BLaER1 treated with 17β-estradiol and CSF1 and Interleukin-3, amounts not matched to agents 10 nM and 100 nM (cell line): Measurements from ENCODE around the gene HS3ST5.

Experiments used
- H3K27ac ChIP-seq, 11 experiments: shearing (Covaris generic); formaldehyde crosslinking; 2 replicates each; pipeline ENCODE4 v1.8.1; 2022
- H3K27me3 ChIP-seq, 11 experiments: shearing (Covaris generic); formaldehyde crosslinking; 2 replicates each; pipeline ENCODE4 v1.8.1; 2022
- H3K36me3 ChIP-seq, 11 experiments: shearing (Covaris generic); formaldehyde crosslinking; 2 replicates each; pipeline ENCODE4 v1.8.1; 2022
- H3K4me1 ChIP-seq, 10 experiments: shearing (Covaris generic); formaldehyde crosslinking; 2 replicates each; pipeline ENCODE4 v1.8.1; 2022
- H3K4me2 ChIP-seq, 11 experiments: shearing (Covaris generic); formaldehyde crosslinking; 2 replicates each; pipeline ENCODE4 v1.8.1; 2022
- H3K4me3 ChIP-seq, 10 experiments: shearing (Covaris generic); formaldehyde crosslinking; 2 replicates each; pipeline ENCODE4 v1.8.1; 2022
- H3K9ac ChIP-seq, 11 experiments: shearing (Covaris generic); formaldehyde crosslinking; 2 replicates each; pipeline ENCODE4 v1.8.1; 2022
- H3K9me3 ChIP-seq, 11 experiments: shearing (Covaris generic); formaldehyde crosslinking; replicated peaks in 1 of 11; 2 replicates each; pipeline ENCODE4 v1.8.1; 2022
- H4K20me1 ChIP-seq, 11 experiments: shearing (Covaris generic); formaldehyde crosslinking; 2 replicates each; pipeline ENCODE4 v1.8.1; 2022
- Cebpa-rat ChIP-seq, 11 experiments: shearing (Covaris generic); IDR thresholded peaks; 2 replicates each; pipeline ENCODE4 v1.8.1; 2022

The HS3ST5 gene

GRCh38 chr6:114167583-114168576 is 174.9 kb downstream of the HS3ST5 start:
- H3K9ac ChIP-seq, result no peak overlapping the region
- no peaks in the 10 kb centered on the region for H4K20me1 ChIP-seq
- H3K4me3 ChIP-seq, result no peak overlapping the region
- H3K36me3 ChIP-seq, result no peaks in the 10 kb centered on the region
- no peak overlapping the region for H3K4me2 ChIP-seq
- H3K27me3 ChIP-seq, result no peaks in the 10 kb centered on the region
- H3K9me3 ChIP-seq, result no peaks in the 10 kb centered on the region
- no peaks in the 10 kb centered on the region for H3K4me1 ChIP-seq
- no peak for TF ChIP-seq Cebpa-rat (IDR thresholded peaks at IDR 0.05)
- no peak overlapping the region for H3K27ac ChIP-seq

- Histone ChIP-seq H3K9ac (no peak overlapping the region), H3K36me3 (no peaks in the 10 kb centered on the region), H3K4me1 (no peaks in the 10 kb centered on the region), H3K9me3 (no peaks in the 10 kb centered on the region), H3K27ac (no peak overlapping the region), H4K20me1 (no peaks in the 10 kb centered on the region), H3K4me2 (no peak overlapping the region), H3K4me3 (no peak overlapping the region), H3K27me3 (no peaks in the 10 kb centered on the region)
- no peak for TF ChIP-seq Cebpa-rat (IDR thresholded peaks at IDR 0.05)
These were observed 178.6 kb downstream of the HS3ST5 start for GRCh38 chr6:114164207-114164606.

DNA sequence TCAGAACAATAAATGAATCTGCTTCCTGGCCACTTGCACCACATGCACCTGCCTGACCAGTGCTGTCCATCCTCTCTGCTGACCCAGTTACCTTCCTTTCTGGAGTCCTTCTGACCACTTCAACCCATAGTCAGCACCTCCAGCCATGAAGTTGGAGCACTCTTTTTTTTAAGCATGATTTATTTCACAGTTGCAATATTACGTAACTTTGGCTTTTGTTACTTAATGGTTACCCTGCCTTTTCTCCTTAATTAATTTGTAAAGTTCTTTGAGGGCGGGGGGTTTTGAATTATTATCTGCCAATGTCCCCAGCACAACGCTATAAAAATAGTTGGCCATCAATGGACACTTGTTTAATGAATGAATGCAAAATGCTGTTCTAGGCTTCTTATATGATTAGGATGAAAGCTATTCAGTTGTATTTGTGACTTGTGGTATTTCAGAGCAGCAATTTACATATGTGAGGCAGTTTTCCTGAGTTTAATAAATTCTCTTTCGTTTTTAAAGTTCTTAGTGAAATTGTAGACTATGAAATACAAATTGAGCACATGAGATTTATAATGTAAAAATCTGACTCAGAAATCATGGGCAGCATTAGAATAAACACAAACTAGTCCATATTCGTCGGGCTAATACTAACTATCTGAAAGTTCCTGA is 180.0 kb downstream of the HS3ST5 start:
- Histone ChIP-seq H4K20me1 (no peaks in the 10 kb centered on the region), H3K36me3 (no peaks in the 10 kb centered on the region), H3K4me3 (no peak overlapping the region), H3K4me1 (no peaks in the 10 kb centered on the region), H3K27ac (no peak overlapping the region), H3K27me3 (no peaks in the 10 kb centered on the region), H3K4me2 (no peak overlapping the region), H3K9me3 (no peaks in the 10 kb centered on the region), H3K9ac (no peak overlapping the region)
- TF ChIP-seq Cebpa-rat (IDR thresholded peaks at IDR 0.05), result peak in 3 of 11 experiments; percentile 18 to 27 (median 20); a peak in 2 of 22 replicates

- H3K9ac ChIP-seq, result no peak overlapping the region
- no peak overlapping the region for H3K4me2 ChIP-seq
- H3K27ac ChIP-seq, result no peak overlapping the region
- H3K9me3 ChIP-seq, result no peaks in the 10 kb centered on the region
- no peaks in the 10 kb centered on the region for H4K20me1 ChIP-seq
- H3K4me3 ChIP-seq, result no peak overlapping the region
- no peaks in the 10 kb centered on the region for H3K27me3 ChIP-seq
- H3K36me3 ChIP-seq, result no peaks in the 10 kb centered on the region
- H3K4me1 ChIP-seq, result no peaks in the 10 kb centered on the region
- TF ChIP-seq Cebpa-rat (IDR thresholded peaks at IDR 0.05), result no peak
These were observed 181.9 kb downstream of the HS3ST5 start for GRCh38 chr6:114160881-114161280.

DNA sequence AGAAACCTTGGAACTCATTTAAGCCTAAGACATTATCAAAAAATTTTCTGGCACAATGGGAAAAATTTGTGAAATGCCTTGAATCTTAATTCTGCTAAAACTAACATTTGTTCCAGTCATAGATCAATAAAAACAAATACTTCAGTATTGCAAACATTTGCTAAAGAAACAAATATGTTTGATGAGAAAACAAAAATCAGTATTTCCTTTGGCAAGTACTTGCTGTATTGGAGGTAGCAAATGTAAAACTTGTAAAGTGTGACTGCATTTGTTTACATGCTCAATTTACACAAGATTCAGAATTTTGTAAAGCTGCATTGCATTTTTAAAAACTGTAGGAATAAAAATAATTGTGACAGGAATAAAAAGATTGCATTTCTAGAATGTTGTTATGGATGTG is 183.1 kb downstream of the HS3ST5 start:
- Histone ChIP-seq H3K4me3 (no peak overlapping the region), H3K27ac (no peak overlapping the region), H3K36me3 (no peaks in the 10 kb centered on the region), H3K4me2 (no peak overlapping the region), H3K9ac (no peak overlapping the region), H3K27me3 (no peaks in the 10 kb centered on the region), H3K9me3 (no peaks in the 10 kb centered on the region), H4K20me1 (no peaks in the 10 kb centered on the region), H3K4me1 (peaks cover 0 to 2% (median 1%) of the 10 kb centered on the region in 10 experiments; a peak in 7 of 20 replicates)
- TF ChIP-seq Cebpa-rat (IDR thresholded peaks at IDR 0.05), result no peak

DNA sequence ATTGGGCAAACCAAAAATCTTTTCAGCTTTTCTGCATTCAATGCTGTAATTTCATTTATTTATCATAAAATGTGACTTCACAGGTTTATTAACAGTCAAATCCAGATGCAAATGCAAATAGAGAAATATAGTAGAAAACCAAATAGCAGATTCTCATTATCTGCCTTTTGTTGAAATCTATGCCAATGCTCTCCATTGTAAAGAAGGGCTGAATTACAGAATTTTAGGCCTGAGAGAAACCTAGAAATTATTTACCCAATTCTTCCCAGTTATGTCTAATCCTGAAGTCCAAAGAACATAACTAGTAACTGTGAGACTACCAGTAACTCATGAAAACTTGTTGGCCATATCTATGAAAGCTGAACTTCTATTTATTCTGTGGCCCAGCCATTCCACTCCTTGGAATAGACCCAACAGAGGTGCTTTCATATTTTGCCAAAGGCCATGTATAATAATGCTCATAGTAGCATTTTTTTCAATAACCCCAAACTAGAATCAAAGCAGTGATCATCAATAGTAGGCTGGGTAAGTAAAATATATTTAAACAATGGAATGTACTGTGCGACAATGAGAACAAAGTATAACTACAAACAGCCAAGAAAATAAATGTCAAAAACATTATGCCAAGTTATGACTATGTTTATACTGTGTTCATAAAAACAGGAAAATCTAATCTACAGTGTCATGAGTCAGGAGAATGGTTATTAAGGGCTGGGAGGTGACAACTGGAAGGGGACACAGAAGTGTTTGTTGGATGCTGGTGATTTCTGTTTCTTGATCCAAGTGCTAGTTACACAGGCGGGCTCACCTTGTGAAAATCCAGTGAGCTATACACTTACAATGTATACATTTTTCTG is 183.8 kb downstream of the HS3ST5 start:
- TF ChIP-seq Cebpa-rat (IDR thresholded peaks at IDR 0.05), result no peak

GRCh38 chr6:114158411-114158810 is 184.4 kb downstream of the HS3ST5 start:
- no peak for TF ChIP-seq Cebpa-rat (IDR thresholded peaks at IDR 0.05)
- H3K9ac ChIP-seq, result no peak overlapping the region
- no peaks in the 10 kb centered on the region for H4K20me1 ChIP-seq
- no peak overlapping the region for H3K4me2 ChIP-seq
- no peaks in the 10 kb centered on the region for H3K9me3 ChIP-seq
- no peak overlapping the region for H3K27ac ChIP-seq
- H3K4me3 ChIP-seq, result no peak overlapping the region
- H3K27me3 ChIP-seq, result no peaks in the 10 kb centered on the region
- H3K4me1 ChIP-seq, result peaks cover 0 to 8% (median 5%) of the 10 kb centered on the region in 10 experiments; a peak in 7 of 20 replicates
- H3K36me3 ChIP-seq, result no peaks in the 10 kb centered on the region

More for the DNA sequence above, 183.8 kb downstream of the HS3ST5 start:
- no peaks in the 10 kb centered on the region for H3K9me3 ChIP-seq
- no peaks in the 10 kb centered on the region for H4K20me1 ChIP-seq
- H3K4me1 ChIP-seq, result peaks cover 0 to 8% (median 5%) of the 10 kb centered on the region in 10 experiments; a peak in 7 of 20 replicates
- H3K9ac ChIP-seq, result no peak overlapping the region
- no peaks in the 10 kb centered on the region for H3K27me3 ChIP-seq
- no peak overlapping the region for H3K27ac ChIP-seq
- H3K4me3 ChIP-seq, result no peak overlapping the region
- no peaks in the 10 kb centered on the region for H3K36me3 ChIP-seq
- no peak overlapping the region for H3K4me2 ChIP-seq

DNA sequence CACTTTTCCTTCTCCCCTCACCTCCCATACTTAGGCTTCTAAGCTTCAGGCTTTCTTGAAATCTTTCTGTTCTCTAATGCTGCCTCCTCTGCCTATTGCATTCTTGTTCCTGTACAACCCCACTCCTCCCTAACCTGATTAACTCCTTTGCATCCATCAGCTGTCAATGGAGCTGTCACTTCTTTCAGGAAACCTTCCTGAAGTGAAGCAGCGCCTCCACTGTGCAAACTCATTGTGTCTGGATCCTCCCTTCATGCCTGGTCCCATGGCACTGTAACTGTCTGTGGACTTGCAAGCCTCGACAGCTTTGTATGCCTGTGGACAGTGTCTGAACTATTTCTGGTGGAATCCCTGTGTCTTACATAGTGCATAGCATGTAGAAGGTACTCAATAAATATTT is 185.0 kb downstream of the HS3ST5 start:
- no peak for TF ChIP-seq Cebpa-rat (IDR thresholded peaks at IDR 0.05)
- H3K36me3 ChIP-seq, result no peaks in the 10 kb centered on the region
- H3K4me1 ChIP-seq, result peaks cover 0 to 8% (median 5%) of the 10 kb centered on the region in 10 experiments; a peak in 7 of 20 replicates
- H3K27ac ChIP-seq, result no peak overlapping the region
- H3K27me3 ChIP-seq, result no peaks in the 10 kb centered on the region
- no peaks in the 10 kb centered on the region for H4K20me1 ChIP-seq
- H3K9ac ChIP-seq, result no peak overlapping the region
- H3K4me2 ChIP-seq, result no peak overlapping the region
- no peak overlapping the region for H3K4me3 ChIP-seq
- H3K9me3 ChIP-seq, result no peaks in the 10 kb centered on the region

DNA sequence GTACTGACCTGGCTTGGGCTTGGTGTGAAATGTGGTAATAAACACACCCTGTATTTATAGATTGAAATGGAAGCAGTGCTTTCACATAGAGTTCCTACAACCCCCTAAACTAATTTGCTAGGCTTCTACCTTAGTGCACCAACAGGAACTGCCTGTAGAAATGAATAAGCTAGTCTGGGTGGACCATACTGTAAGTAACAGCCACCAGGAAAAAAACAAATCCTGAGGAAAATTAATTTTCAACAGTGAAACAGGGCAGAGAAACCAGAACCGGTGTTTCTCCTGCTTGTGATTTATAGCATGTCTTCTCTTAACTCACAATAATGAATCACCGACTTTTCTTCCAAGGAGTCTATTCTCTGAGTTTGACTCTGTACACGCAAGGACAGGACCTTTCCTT is 187.1 kb downstream of the HS3ST5 start:
- H3K4me2 ChIP-seq, result no peak overlapping the region

More for the DNA sequence above, 187.1 kb downstream of the HS3ST5 start:
- H3K9me3 ChIP-seq, result no peaks in the 10 kb centered on the region
- H3K4me3 ChIP-seq, result no peak overlapping the region
- H3K27me3 ChIP-seq, result no peaks in the 10 kb centered on the region
- peaks cover 0 to 8% (median 5%) of the 10 kb centered on the region in 10 experiments; a peak in 7 of 20 replicates for H3K4me1 ChIP-seq
- H3K9ac ChIP-seq, result no peak overlapping the region
- no peaks in the 10 kb centered on the region for H4K20me1 ChIP-seq
- no peak overlapping the region for H3K27ac ChIP-seq
- no peak for TF ChIP-seq Cebpa-rat (IDR thresholded peaks at IDR 0.05)
- no peaks in the 10 kb centered on the region for H3K36me3 ChIP-seq
